G401 (cell line): Measurements from ENCODE around the gene BCKDHB. TPM values are rescaled to one million over a fixed set of nuclear protein-coding genes. Genes with fewer than 3 reads are reported as not detected.
"Not testable (repeated sequence)": the region's sequence is repeated elsewhere in the genome, so short reads cannot be mapped to it uniquely, and the experiment has no call there.

Experiments used
- DNase-seq: peaks from one replicate; pipeline ENCODE4 v3.0.0-alpha.2; 2015; ENCODE audit warnings: low spot score
- in situ Hi-C: cut with HindIII; loops from 2 replicates; pipeline ENCODE4 v1.10.0; 2016; ENCODE audit warnings: low sequenced_read_pairs, mixed read lengths
- total RNA-seq: library from RNA; depleted of rRNA; stranded (reverse); fragments of >200 nt; shearing (Covaris generic); gene quantifications from 2 replicates; pipeline ENCODE4 v1.2.3, GENCODE V29; 2014

The BCKDHB gene
- total RNA-seq, 1 experiment from 2014 or later: 46.5 TPM

- in situ Hi-C loops: not testable (repeated sequence)
Measured at GRCh38 chr6:80294531-80294930, 188.1 kb downstream of the BCKDHB start.

GRCh38 chr6:80302716-80303115, 196.2 kb downstream of the BCKDHB start:
- in situ Hi-C loops: no loop called here
- no peak for DNase-seq

More at GRCh38 chr6:80294531-80294930, 188.1 kb downstream of the BCKDHB start:
- DNase-seq: not testable (repeated sequence)

GRCh38 chr6:80304014-80304413, 197.5 kb downstream of the BCKDHB start:
- in situ Hi-C loops: no loop called here
- no peak for DNase-seq

GRCh38 chr6:80314531-80314930, 208.1 kb downstream of the BCKDHB start:
- in situ Hi-C loops: no loop called here
- no peak for DNase-seq

- peak; percentile 25 for DNase-seq
- in situ Hi-C loops: no loop called here
Measured at GRCh38 chr6:80316686-80317231, 210.3 kb downstream of the BCKDHB start.

GRCh38 chr6:80319196-80319595, 212.7 kb downstream of the BCKDHB start:
- in situ Hi-C loops: no loop called here
- DNase-seq: no peak

GRCh38 chr6:80321011-80321410, 214.5 kb downstream of the BCKDHB start:
- in situ Hi-C loops: no loop called here
- no peak for DNase-seq

- DNase-seq: no peak
- in situ Hi-C loops: no loop called here
Measured at GRCh38 chr6:80325742-80326141, 219.3 kb downstream of the BCKDHB start.

GRCh38 chr6:80328652-80329051, 222.2 kb downstream of the BCKDHB start:
- DNase-seq: no peak
- in situ Hi-C loops: no loop called here

GRCh38 chr6:80329496-80329895, 223.0 kb downstream of the BCKDHB start:
- in situ Hi-C loops: no loop called here

GRCh38 chr6:80330961-80331360, 224.5 kb downstream of the BCKDHB start:
- in situ Hi-C loops: no loop called here
- no peak for DNase-seq

More at GRCh38 chr6:80329496-80329895, 223.0 kb downstream of the BCKDHB start:
- no peak for DNase-seq

GRCh38 chr6:80331522-80331921, 225.1 kb downstream of the BCKDHB start:
- in situ Hi-C loops: no loop called here
- no peak for DNase-seq

GRCh38 chr6:80331974-80332373, 225.5 kb downstream of the BCKDHB start:
- DNase-seq: no peak
- in situ Hi-C loops: no loop called here

GRCh38 chr6:80333342-80333741, 226.9 kb downstream of the BCKDHB start:
- no peak for DNase-seq
- in situ Hi-C loops: no loop called here

- no peak for DNase-seq
- in situ Hi-C loops: no loop called here
Measured at GRCh38 chr6:80335121-80335531, 228.7 kb downstream of the BCKDHB start.

- in situ Hi-C loops: no loop called here
Measured at GRCh38 chr6:80336911-80337310, 230.4 kb downstream of the BCKDHB start.

GRCh38 chr6:80338201-80338836, 231.8 kb downstream of the BCKDHB start:
- DNase-seq: peak; percentile 27
- in situ Hi-C loops: no loop called here

More at GRCh38 chr6:80336911-80337310, 230.4 kb downstream of the BCKDHB start:
- no peak for DNase-seq

- DNase-seq: no peak
- in situ Hi-C loops: no loop called here
Measured at GRCh38 chr6:80339421-80339820, 232.9 kb downstream of the BCKDHB start.

- in situ Hi-C loops: no loop called here
- no peak for DNase-seq
Measured at GRCh38 chr6:80340280-80340679, 233.8 kb downstream of the BCKDHB start.

GRCh38 chr6:80340686-80341085, 234.2 kb downstream of the BCKDHB start:
- in situ Hi-C loops: no loop called here
- no peak for DNase-seq

GRCh38 chr6:80341330-80341729, 234.9 kb downstream of the BCKDHB start:
- in situ Hi-C loops: no loop called here
- no peak for DNase-seq
